NCI-H460 (cell line): ENCODE results near the gene GCNA. TPM values are rescaled to one million over a fixed set of nuclear protein-coding genes. Genes with fewer than 3 reads are reported as not detected.
A peak's percentile ranks its signal among the peaks of the same experiment; 100 is the strongest.

Experiments
- DNase-seq: peaks from one replicate; pipeline ENCODE4 v3.0.0-alpha.2; 2016; ENCODE audit warnings: low read depth; ENCODE audit errors: extremely low read depth
- total RNA-seq: library from RNA; depleted of rRNA; stranded (reverse); fragments of >200 nt; shearing (Covaris generic); gene quantifications from 2 replicates; pipeline ENCODE4 v1.2.3, GENCODE V29; 2014

The GCNA gene
- total RNA-seq, 1 experiment from 2014 or later: 3.6 TPM

DNA sequence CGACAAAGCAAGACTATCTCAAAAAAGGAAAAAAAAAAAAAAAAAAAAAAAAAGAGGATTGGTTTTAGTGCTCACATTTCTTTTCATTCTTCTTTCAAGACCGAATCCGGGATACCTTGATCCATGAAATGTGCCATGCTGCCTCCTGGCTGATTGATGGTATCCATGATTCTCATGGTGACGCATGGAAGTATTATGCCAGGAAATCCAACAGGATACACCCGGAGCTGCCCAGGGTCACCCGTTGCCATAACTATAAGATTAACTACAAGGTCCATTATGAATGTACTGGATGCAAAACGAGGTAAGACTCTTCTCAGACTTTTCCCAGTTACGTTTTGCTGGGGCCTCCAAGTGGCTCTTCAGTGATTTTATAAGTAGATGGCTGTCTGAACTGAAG, 34.0 kb downstream of the GCNA start:
- no peak for DNase-seq

DNA sequence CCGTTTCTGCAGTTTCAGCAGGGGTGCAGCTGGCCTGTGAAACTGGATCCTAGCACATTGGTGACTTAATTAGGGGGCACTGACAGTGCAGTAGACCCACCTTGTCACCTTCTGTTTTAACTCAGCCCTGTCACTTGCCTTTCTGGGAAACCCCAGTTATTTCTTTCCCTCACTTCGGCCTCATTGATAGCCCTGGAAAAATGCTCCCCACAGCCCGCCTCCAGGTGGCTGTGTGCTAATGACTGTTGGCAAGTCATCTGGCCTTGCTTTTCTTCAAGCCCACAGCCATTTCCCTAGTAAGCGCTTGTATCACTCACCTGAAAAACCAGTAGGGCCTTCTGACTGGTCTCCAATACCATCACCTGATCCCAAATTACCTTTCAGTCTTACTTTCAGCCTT, 36.8 kb downstream of the GCNA start:
- no peak for DNase-seq

DNA sequence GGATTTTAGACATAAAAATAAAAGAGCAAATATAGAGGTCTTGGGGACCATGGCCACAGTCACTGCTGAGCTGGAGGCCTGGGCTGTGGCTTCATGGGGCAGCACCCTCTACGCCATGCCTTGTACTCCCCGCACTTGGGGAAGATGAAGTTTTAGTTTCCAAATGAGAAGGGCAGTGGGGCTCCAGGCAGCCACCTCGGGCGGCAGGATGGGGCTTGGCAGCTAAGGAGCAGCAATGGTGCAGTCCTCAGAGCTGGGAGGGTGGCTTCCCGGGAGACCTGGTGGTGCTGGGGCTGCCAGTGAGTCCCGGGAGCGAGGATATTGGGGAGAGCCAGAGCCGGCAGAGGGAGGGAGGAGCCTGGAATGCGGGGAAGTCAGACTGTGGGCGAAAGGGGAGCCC, 37.7 kb downstream of the GCNA start:
- DNase-seq: no peak

DNA sequence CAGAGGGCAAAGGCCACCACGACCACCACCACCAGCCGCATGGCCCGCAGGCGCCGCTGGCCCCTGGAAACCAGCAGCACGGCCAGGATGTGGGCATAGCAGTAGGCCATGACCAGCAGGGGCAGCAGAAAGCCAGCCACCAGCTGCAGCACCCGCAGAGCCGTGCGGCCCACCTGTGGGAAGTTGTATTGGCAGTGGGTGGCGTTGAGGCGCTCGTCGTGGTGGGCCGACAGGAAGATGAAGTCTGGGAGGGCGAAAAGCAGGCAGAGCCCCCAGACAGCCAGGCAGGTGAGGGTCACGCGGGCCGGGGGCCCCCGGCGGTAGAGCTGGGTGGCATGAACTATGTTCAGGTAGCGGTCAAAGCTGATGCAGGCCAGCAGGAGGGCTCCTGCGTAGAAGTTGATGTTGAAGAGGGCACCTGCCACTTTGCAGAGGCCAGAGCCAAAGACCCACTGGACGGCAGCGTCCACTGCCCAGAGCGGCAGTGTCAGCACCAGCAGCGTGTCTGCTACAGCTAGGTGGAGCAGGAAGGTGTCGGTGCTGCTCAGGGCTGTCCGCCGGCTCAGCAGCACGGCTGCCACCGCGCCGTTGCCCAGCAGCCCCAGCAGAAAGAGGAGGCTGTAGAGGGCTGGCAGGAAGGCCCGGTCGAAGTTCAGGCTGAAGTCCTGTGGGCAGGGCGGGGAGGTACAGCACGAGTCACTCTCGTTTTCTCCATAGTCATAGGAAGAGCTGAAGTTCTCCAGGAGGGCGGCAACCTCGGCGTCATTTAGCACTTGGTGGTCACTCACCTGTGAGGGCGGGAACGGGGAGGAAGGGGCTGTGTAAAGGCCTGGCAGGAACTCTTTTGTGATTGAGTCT, 38.7 kb downstream of the GCNA start:
- no peak for DNase-seq

DNA sequence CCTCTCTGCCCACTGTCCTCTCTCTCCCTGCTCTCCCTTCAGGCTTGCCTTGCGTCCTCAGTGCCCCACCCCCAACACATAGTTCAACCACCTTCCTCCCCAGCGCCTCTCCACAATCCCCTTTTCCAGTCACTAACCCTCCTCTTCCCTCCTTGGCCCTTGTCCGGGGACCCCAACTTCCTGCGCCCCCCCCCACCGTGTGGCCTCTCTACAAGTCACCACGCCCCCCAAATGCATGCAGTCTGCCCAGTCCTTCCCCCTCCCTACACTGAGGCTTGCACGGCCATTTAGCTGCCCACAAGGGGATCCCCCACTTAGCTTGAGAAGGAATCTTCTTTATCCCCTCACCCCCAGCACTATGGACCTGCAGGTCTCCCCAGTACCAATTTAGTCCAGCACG, 39.5 kb downstream of the GCNA start:
- DNase-seq: no peak

DNA sequence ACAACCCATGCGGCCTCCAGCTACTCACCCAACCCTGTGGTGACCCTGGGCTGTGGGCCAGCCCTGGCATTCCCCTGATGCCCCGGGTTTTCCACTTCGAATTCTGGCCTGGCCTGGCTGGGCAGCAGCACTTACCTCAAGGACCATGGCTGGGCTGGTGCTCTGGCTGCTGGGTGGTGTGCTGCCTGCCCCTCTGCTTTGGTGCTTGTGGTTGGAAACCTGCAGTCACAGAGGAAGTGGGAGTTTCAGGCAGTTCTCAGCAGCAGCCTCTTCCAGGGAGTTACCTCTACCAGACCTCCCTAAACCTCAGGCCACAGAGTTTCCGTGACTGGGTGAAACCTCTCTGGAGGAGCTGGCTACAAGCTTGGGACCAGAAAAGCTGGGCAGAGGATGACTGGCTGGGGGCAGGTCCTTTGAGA, 40.1 kb downstream of the GCNA start, which contains the start of gene CXCR3:
CXCR3 (minus strand) TSS at position 209 of the 419 bp plus-strand sequence; CDS start at position 147, 62 bp downstream.
- DNase-seq: no peak

DNA sequence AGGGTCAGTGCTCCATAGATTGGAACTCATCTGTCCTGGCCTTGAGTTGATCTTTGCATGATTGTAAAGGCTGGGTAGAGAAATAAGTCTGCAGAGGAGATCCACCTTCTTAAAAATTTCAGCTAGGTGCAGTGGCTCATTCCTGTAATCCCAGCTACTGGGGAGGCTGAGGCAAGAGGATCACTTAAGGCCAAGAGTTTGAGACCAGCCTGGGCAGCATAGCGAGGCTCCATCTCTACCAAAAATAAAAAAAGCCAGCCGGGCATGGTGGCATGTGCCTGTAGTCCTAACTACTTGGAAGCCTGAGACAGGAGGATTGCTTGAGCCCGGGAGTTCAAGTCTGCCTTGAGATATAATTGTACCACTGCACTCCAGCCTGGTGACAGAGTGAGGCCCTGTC, 40.5 kb downstream of the GCNA start:
- DNase-seq: no peak

DNA sequence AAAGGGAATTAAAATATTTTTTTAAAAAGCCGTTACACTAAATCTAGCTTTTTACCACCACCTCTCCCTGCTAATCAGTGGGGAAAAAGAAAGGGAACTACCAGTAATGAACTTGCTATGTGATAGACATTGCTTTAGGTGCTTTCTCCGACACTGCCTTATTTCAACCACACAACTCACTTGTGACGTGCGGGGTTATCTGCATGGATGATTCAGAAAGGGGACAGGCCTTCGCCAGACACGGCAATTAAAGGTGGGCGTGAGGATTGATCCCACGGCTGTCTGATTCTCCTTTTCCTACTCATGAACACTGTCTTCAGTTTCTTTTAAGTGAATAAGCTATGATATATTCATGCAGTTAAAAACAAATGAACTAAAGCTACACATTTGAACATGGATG, 41.0 kb downstream of the GCNA start:
- no peak for DNase-seq

DNA sequence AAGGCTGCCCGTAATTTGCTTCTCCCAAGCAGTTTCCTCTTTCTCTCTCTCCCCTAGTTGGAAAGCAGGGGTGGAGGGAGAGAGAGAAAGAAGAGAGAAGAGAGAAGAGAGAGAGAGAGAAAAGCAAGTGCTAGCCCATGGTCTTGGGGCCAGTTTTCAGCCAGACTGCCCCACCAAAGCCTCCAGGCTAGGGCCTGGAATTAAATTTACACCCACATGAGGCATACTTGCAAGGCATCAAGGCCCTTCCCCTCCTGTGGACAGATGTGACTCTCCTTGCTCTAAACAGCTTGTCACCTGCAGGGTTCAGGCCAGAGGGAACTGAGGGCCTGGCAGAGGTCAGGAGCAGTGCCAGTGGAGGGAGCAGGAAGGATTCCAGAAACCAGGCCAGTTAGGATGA, 41.7 kb downstream of the GCNA start:
- DNase-seq: no peak

DNA sequence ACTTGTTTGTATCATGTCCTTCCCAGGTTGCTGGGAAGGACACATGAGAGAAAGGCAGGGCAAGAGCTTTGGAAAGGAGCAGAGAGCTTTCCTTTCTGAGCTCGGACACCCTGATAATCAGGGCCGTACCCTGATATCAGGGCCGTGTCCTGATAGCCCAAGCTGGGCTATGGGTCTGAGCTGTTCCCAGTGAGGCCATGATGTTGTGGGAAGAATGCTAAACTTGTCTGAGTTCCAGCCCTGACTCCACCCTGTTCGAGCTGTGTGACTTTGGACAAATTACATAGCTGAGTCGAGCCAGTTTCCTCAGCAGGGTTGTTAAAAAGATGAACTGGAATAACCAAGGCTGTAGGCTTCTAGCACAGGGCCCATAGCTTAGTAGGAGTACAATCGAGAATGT, 43.4 kb downstream of the GCNA start:
- DNase-seq: no peak

DNA sequence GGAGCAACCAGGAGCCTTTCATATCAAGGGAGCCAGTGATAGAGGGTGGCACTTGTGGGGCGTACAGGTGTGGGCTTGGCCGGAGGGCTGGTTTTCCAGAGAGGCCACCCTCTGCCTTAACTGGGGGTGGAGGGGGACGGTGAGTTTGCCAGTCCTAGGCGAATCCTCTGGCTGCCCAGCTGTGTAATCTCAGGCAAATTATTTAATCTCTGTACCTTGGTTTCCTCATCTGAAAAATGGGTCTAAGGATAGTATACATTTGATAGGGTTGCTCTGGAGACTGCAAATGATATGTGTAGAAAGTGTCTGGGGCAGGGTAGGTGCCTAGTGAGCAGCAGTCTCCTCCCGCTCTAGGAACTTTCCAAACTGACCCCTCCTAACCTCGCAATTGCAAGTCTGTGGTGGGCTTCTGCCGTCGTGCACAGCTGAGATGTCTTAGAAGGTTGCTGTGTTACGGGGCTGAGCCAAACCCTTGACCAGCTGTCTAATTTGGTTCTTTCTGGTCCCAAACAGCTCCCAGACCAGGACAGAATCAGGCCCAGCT, 43.9 kb downstream of the GCNA start:
- no peak for DNase-seq

DNA sequence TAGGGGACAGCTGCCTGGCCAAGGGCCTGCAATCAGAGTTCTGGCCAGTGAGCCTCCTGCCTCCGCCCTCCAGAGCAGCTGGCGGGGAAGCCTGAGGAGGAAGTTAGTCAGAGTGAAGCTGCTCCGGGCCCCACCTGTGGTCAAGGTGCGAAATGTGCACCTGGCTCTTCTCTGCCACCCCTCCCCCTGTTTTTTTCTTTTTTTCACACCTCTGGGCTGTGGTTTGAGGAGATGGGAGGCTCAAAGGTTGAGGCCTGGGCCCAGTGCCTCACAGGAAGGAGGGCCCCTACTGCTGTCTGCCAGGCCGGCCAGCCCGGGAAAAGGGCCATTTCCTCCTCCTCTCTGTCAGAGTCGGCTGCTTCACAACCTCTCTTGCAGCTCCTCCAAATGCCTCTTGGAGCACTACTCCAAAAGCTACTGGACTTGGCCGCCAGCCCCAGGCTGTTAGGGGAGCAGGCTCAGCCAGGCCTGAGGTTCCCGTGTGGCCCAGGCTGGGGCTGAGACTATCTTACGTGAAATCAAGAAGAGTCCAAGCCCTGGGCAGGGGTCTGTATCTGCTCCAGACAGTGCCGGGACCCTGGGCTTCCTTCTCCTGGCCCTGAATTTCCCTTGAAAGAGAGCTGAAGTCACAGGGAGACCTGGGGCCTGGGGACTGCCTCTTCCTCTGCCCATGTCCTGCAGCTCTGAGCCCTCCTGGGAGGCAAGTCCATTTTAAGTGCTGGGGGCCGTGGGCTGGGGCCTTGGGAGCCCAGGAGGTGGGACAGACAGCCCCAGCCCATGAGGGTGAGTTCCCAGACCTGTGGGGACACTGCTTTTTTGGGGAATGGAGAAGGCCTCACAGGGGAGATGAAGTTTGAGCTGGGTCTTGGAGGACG, 44.6 kb downstream of the GCNA start:
- peak; percentile 6 for DNase-seq

DNA sequence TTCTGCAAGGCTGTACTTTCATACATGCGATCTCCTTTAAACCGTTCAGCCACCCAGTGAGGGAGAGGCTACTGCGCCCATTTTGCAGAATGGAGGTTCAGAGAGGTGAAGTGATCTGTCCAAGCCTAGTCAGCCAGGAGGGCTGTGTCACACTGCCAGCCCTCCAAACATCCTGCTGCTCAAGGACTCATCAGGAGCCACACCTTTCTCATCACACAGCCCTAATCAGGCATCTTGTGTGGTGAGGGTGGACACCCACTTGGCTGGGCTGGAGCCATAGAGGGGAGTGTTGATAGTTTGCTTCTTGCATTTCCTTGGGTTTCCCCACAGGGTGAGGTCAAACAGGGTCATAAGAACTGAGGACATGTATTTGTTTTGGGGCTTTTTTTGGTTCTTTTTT, 45.5 kb downstream of the GCNA start:
- no peak for DNase-seq

DNA sequence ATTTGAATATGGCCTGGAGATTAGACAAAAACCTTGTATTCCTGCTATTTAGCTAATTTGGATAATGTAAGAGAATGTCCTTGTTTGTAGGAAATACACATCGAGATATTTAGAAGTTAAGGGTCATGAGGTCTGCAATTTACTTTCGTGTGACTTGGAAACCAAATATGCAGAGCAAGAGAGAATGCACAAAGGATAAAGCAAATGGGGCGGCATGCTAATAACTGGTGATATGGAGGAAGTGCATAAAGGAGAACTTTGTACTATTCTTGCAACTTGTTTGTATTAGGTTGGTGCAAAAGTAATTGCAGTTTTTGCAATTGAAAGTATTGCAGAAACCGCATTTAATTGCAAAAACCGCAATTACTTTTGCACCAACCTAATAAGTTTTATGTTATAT, 47.2 kb downstream of the GCNA start:
- no peak for DNase-seq

DNA sequence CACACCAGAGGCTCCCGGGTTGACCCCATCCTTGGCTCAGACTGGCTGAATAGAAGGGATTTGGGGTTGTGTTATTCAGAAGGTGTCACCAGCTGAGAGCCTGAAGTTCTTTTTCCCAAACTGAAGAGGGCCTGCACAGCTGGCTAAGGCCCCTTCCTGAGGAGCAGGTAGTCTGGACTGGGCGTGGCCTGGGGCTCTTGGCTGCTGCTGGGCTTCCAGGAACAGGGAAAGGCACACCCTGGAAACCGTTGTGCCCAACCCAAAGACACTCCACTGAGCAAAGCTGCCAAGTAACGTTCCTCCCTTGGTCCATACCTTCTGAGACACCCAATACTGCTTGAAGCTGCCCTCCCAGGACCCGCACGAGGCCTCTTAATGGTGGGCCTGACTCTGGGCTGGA, 48.3 kb downstream of the GCNA start:
- DNase-seq: no peak

DNA sequence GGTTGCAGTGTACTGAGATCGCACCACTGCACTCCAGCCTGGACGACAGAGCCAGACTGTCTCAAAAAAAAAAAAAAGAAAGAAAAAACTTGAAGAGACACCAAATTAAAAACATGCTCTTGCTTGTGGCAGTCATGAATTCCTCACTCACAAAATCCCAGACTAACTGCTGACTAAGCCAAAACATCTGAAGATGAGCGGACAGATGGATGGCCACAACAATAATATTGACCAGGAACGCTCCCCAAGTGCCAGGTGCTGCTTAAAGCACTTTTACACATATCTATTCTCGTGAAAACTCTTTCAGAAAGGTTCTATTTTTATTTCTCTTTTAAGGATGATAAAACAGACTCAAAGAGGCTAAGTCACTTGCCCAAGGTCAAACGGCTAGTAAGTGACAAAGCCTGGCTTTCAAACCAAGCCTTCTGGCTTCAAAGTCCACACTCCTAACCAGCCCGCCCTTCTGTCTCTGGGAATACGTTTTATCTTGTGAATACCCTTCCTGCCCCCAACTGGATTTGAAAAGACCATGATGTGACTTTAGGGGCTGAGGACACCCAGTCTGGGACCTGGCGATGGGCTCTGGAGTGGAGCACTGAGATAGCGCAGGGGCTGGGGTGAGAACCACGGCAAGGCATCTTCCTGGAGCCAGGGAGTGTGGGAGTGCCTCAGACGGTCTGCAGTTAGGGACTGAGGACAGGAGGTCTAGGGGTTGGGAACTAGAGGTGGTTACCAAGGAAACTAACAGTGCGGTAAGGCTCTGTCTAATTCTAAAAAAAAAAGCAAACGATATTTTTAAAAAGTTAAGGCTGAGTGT, 49.6 kb downstream of the GCNA start:
- DNase-seq: no peak

DNA sequence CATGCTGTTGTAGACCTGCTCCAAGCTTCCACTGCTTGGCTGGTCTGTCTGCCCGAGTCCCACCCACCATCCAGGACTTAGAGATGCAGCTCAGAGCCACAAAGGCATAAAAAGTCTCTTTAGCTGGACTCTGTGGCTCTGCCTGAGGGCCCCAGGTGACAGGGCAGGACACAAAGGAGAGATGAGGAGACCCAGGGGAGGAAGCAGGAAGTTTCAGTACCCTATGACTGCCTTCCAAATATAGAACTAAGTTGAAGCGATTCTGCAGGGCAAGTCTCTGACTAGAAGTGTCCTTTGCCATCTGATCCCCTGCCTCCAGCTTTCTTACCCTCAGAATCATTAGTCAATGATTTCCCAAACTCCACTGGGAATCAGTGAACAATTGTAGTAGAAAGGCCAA, 51.2 kb downstream of the GCNA start:
- DNase-seq: no peak

DNA sequence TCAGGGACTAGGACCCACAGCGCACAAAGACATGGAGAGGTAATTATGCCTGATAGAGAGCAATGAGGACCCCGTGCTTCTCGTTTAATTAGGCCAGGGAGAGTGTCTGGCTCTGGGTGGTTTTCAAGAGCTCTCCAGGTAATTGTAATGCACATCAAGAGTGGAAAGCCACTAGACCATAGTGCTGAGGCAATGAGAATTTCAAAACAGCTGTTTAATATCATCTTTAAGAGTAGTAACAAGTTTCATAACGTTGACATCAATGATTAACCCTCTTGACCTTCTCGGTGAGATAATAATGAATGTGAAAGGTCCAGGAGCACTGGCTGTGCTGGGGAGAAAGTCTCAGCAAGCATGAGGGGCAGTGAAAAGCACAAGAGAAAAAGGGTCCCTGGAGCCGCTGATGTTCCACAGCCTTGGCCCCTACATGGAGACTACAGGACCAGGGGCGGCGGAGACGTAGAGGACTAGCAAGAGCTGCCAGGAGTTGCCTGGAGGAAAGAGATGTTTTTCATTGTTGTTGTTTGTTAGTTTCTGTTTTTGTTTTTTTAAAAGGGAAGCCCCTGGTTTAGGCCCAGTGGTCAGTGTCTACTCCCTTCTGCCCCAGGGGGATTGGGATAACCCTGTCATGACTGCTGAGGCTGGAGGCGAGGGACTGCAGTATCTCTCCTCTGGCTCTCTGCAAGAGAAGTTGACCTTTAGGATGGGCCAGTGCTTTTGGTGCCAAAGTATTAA, 54.9 kb downstream of the GCNA start:
- no peak for DNase-seq

DNA sequence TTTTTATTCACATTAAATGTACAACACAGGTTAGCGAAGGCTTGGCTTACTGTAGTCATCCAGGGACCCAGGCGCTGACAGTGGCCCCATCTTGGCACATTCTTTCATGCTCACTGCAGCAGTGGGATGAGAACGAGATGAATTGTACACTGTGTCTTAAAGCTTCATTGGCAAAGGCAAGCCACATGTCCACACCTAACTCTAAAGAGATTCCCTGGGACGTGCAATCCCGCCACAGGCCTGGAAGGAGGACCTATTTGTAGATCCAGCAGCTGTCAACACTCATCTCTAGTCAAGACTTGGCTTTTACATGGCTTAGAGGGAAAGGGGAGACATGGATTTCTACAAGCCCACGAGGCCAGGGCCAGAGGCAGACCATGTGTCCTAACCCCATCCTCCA, 56.1 kb downstream of the GCNA start:
- no peak for DNase-seq
